Transverse colon (tissue), 3 donors: ENCODE measurements around the gene SLC37A1.
"Not testable (repeated sequence)": the region's sequence is repeated elsewhere in the genome, so short reads cannot be mapped to it uniquely, and the experiment has no call there.

Experiments used
- CTCF ChIP-seq, 5 experiments: fragments of 200-600 bp in 3 of 5; fragments of 450-650 bp in 2 of 5; sonication (generic) in 3 of 5; IDR thresholded peaks; 1 replicate in 2 of 5; 2 replicates in 3 of 5; pipeline ENCODE4 v1.5.1; 2016 to 2017; ENCODE audit warnings: antibody characterized with exemption in 5 of 5, inconsistent platforms in 3 of 5, mild to moderate bottlenecking in 2 of 5, moderate library complexity in 1 of 5
- POLR2A ChIP-seq: fragments of 450-650 bp; IDR thresholded peaks from one replicate; pipeline ENCODE4 v1.6.1; 2016; ENCODE audit warnings: antibody characterized with exemption, mild to moderate bottlenecking, moderate library complexity

- not testable (repeated sequence) for TF ChIP-seq CTCF (IDR thresholded peaks at IDR 0.05); POLR2A
These were observed 101.7 kb downstream of the SLC37A1 start for GRCh38 chr21:42615377-42615776.
